ENCODE data around the gene SFRP2. TPM values are rescaled to one million over a fixed set of nuclear protein-coding genes. Genes with fewer than 3 reads are reported as not detected.

Gene SFRP2
- total RNA-seq, 4 donors from 2014 or later: 0.26 to 71.2 (median 31.1) TPM

DNA sequence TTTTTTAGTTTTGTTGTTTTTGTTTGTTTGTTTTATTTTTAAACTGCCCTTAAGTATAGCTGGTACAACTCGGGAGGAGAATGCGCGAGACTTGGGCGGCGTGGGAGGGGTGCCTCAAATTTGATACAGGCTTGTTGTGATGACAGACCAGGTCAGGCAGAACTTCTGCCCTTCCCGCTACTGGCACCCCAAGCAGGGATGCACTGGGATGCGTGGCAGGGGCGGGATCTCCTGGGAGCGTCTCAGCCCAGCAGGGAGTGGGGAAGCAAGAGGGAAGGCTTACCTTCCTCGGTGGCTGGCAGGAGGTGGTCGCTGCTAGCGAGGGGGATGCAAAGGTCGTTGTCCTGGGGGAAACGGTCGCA is 851 bp downstream of the SFRP2 start:
- no peak overlapping the region for H3K4me3 ChIP-seq
- H3K36me3 ChIP-seq: no peaks in the 10 kb centered on the region
- TF ChIP-seq, protein P1, sequence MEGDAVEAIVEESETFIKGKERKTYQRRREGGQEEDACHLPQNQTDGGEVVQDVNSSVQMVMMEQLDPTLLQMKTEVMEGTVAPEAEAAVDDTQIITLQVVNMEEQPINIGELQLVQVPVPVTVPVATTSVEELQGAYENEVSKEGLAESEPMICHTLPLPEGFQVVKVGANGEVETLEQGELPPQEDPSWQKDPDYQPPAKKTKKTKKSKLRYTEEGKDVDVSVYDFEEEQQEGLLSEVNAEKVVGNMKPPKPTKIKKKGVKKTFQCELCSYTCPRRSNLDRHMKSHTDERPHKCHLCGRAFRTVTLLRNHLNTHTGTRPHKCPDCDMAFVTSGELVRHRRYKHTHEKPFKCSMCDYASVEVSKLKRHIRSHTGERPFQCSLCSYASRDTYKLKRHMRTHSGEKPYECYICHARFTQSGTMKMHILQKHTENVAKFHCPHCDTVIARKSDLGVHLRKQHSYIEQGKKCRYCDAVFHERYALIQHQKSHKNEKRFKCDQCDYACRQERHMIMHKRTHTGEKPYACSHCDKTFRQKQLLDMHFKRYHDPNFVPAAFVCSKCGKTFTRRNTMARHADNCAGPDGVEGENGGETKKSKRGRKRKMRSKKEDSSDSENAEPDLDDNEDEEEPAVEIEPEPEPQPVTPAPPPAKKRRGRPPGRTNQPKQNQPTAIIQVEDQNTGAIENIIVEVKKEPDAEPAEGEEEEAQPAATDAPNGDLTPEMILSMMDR (IDR thresholded peaks at IDR 0.05): no peak
- no peak for TF ChIP-seq POLR2A (IDR thresholded peaks at IDR 0.05)
- peaks cover 0 to 6% of the 10 kb centered on the region in 2 donors for H3K4me1 ChIP-seq
- intact Hi-C loops (cut with DNase I; ENCODE audit: low total_unique reads): no loop called here
- no peaks in the 10 kb centered on the region for H3K9me3 ChIP-seq
- no peak for DNase-seq
- H3K27me3 ChIP-seq: peaks cover 10 to 34% of the 10 kb centered on the region in 2 donors
- no peak overlapping the region for H3K27ac ChIP-seq

DNA sequence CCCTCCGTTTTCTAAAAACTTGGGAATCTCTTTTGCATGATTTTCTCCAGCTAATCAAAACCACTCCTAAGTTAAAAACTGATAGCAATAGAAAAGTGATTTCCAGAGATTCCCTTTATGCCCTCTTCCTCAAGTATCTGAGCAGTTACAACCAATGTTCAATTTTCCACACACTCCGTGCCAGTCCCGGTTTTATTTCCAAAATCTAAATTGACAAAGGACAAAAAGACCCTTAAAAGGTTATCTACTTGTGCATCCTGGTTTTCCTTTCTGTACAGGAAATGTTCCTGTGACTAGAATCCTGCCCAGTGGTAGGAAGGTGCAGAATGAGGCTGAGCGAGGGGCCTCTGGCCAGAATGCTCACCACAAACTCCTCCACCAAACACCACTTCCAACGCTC is 1.3 kb downstream of the SFRP2 start:
- Histone ChIP-seq H3K9me3 (no peaks in the 10 kb centered on the region), H3K27ac (no peak overlapping the region), H3K36me3 (no peaks in the 10 kb centered on the region), H3K27me3 (peaks cover 10 to 31% of the 10 kb centered on the region in 2 donors), H3K4me1 (peaks cover 0 to 6% of the 10 kb centered on the region in 2 donors), H3K4me3 (no peak overlapping the region)
- DNase-seq: no peak
- intact Hi-C loops (cut with DNase I; ENCODE audit: low total_unique reads): no loop called here
- TF ChIP-seq, protein P1 (IDR thresholded peaks at IDR 0.05): no peak
- no peak for TF ChIP-seq POLR2A (IDR thresholded peaks at IDR 0.05)

DNA sequence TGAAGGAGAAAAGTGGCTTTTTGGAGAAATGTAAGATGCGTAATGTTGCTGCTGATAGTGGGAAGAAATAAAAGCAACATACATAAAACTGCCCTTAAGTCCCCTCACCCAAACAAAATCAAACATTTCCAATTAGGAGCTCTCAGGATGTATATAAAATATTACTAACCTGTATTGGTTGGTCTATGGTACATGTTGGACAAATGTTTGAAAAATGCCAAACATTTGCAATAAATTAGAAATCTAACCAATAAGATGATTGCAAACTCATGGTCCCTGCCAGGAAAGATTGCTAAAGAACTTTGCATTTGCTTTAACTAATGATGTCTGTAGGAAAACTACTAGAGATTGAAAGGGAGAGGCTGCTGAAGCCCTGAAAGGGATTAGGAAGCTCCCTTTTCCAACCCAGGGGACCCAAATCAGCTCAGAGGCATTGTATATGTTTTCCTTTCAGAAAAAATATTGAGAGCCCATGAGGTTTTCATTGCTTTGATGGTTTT is 1.8 kb downstream of the SFRP2 start:
- DNase-seq: no peak
- Histone ChIP-seq H3K4me3 (no peak overlapping the region), H3K27ac (no peak overlapping the region), H3K4me1 (peaks cover 0 to 6% of the 10 kb centered on the region in 2 donors), H3K9me3 (no peaks in the 10 kb centered on the region), H3K36me3 (no peaks in the 10 kb centered on the region), H3K27me3 (peaks cover 10 to 28% of the 10 kb centered on the region in 2 donors)
- no peak for TF ChIP-seq POLR2A (IDR thresholded peaks at IDR 0.05)
- intact Hi-C loops (cut with DNase I; ENCODE audit: low total_unique reads): no loop called here

DNA sequence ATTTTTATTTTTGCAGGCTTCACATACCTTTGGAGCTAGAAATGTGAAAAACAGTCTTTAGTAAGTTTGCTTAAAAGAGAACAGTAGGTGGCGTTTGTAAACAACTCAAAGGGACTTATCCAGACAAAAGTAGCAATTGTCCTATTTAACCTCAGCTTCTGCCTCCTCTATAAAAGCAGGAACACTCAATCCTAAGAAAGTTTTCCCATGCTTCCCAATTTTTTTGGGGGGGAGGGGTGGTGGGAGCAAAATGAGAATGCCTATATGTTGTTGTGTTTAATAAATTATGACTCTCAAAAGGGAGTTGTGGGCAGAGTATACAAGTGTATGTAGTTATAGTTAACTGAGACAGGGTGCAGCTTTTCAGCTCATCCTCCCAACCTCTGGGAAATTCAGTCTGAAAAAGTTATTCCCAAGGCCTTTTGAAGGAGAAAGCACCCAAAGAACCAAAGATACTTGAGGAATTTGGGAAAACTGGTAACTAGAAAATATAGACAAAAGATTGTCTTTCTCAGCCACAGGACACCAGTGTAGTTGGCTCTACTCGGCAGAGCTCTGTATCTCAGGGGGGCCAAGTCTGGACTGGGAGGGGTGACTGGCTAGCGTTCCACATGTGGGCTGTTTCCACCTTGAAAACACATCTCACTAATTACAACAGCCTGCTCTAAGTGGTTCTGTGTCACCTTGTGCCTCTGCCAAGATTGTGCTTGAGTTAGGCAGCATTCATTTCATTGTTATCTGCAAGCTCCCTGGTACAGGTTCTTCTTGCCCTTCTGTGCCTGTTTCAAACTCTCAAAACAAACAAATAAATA is 2.8 kb downstream of the SFRP2 start:
- peaks cover 0 to 6% of the 10 kb centered on the region in 2 donors for H3K4me1 ChIP-seq
- H3K36me3 ChIP-seq: no peaks in the 10 kb centered on the region
- no peaks in the 10 kb centered on the region for H3K9me3 ChIP-seq
- TF ChIP-seq, protein P1 (IDR thresholded peaks at IDR 0.05): peak in 2 of 4 experiments; percentile 32 to 34
- TF ChIP-seq POLR2A (IDR thresholded peaks at IDR 0.05): no peak
- DNase-seq: no peak
- H3K4me3 ChIP-seq: no peak overlapping the region
- intact Hi-C loops (cut with DNase I; ENCODE audit: low total_unique reads): no loop called here
- H3K27me3 ChIP-seq: peaks cover 10 to 19% of the 10 kb centered on the region in 2 donors
- no peak overlapping the region for H3K27ac ChIP-seq

DNA sequence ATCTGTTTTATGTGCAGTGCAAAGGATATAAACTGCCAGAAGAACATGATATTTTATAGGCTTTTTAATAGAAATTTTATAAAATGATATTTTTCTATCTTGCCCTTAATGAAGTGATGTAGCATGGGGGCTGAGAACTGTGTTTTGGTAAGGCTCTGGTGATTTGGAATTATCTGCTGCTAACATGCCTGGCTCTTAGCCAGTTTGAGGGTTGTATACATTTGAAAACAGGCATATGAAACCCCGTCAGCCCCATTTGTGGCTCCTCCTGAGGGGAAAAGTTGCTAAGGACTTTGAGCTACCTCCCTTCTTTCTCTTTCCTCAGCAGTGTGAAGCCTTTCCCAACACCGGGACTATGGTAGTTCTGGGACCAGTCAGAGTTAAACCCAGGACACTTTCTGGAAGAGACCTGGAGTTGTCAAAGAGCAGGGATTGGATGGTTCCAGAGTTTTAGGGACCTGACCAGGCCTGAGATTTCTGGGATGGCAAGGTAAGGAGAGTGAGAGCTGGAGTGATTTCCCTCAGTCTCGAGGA is 4.7 kb downstream of the SFRP2 start:
- H3K27me3 ChIP-seq: peaks cover 0 to 3% of the 10 kb centered on the region in 2 donors
- H3K9me3 ChIP-seq: no peaks in the 10 kb centered on the region
- TF ChIP-seq, protein P1 (IDR thresholded peaks at IDR 0.05): no peak
- TF ChIP-seq POLR2A (IDR thresholded peaks at IDR 0.05): no peak
- intact Hi-C loops (cut with DNase I; ENCODE audit: low total_unique reads): no loop called here
- H3K4me3 ChIP-seq: no peak overlapping the region
- no peak overlapping the region for H3K27ac ChIP-seq
- peaks cover 0 to 5% of the 10 kb centered on the region in 2 donors for H3K4me1 ChIP-seq
- no peak for DNase-seq
- H3K36me3 ChIP-seq: no peaks in the 10 kb centered on the region

All from uterus (tissue), 4 donors.